ENCODE measurements around the gene KDM3B.

DNA sequence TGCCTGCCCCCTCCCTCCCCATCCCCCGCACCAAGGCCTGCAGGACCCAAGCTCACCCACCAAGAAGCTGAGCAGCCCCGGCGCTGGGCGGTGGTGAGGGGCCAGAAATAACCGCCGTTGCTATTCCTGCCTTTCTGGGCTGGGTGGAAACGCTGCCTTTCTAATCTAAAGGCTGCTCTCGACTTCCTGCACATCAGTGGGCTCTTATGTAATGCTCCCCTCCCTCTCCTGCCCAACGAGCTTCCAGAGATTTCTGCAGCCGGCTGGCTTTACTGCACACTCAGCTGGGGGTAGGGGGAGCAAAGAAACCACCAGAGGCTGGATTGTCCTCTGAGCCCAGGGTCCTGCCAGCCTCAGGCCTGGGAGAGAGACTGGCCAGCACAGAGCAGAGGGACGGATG lies 105.9 kb downstream of the KDM3B start:
- TF ChIP-seq POLR2A (IDR thresholded peaks at IDR 0.05) (no peak), EP300 (IDR thresholded peaks at IDR 0.05) (no peak)
- TF ChIP-seq, protein P1, sequence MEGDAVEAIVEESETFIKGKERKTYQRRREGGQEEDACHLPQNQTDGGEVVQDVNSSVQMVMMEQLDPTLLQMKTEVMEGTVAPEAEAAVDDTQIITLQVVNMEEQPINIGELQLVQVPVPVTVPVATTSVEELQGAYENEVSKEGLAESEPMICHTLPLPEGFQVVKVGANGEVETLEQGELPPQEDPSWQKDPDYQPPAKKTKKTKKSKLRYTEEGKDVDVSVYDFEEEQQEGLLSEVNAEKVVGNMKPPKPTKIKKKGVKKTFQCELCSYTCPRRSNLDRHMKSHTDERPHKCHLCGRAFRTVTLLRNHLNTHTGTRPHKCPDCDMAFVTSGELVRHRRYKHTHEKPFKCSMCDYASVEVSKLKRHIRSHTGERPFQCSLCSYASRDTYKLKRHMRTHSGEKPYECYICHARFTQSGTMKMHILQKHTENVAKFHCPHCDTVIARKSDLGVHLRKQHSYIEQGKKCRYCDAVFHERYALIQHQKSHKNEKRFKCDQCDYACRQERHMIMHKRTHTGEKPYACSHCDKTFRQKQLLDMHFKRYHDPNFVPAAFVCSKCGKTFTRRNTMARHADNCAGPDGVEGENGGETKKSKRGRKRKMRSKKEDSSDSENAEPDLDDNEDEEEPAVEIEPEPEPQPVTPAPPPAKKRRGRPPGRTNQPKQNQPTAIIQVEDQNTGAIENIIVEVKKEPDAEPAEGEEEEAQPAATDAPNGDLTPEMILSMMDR (IDR thresholded peaks at IDR 0.05) = no peak

All from ovary (tissue), 3 donors.